ENCODE data around the gene EEF1AKMT1.
"Not testable (repeated sequence)": the region's sequence is repeated elsewhere in the genome, so short reads cannot be mapped to it uniquely, and the experiment has no call there.

Gene EEF1AKMT1

GRCh38 chr13:20689291-20689690 lies 84.5 kb downstream of the EEF1AKMT1 start:
- no peak for DNase-seq

GRCh38 chr13:20686863-20687579 lies 86.7 kb downstream of the EEF1AKMT1 start:
- no peak for DNase-seq

- DNase-seq, result no peak
These were observed 87.6 kb downstream of the EEF1AKMT1 start for GRCh38 chr13:20686167-20686566.

GRCh38 chr13:20685092-20685491 lies 88.7 kb downstream of the EEF1AKMT1 start:
- no peak for DNase-seq

GRCh38 chr13:20684546-20684945 lies 89.2 kb downstream of the EEF1AKMT1 start:
- DNase-seq, result no peak

GRCh38 chr13:20684041-20684440 lies 89.7 kb downstream of the EEF1AKMT1 start:
- no peak for DNase-seq

- no peak for DNase-seq
These were observed 91.7 kb downstream of the EEF1AKMT1 start for GRCh38 chr13:20682061-20682460.

- DNase-seq, result not testable (repeated sequence)
These were observed 92.3 kb downstream of the EEF1AKMT1 start for GRCh38 chr13:20681481-20681880.

- DNase-seq, result no peak
These were observed 93.2 kb downstream of the EEF1AKMT1 start for GRCh38 chr13:20680416-20681080.

- no peak for DNase-seq
These were observed 93.9 kb downstream of the EEF1AKMT1 start for GRCh38 chr13:20679879-20680278.
